Measurements from ENCODE around the gene NEURL1B. TPM values are rescaled to one million over a fixed set of nuclear protein-coding genes. Genes with fewer than 3 reads are reported as not detected.
A peak's percentile ranks its signal among the peaks of the same experiment; 100 is the strongest.

NEURL1B gene
- total RNA-seq, 1 donor from 2014 or later, result 0.15 TPM

- DNase-seq (ENCODE audit: low read depth), result no peak
These were observed 75.0 kb downstream of the NEURL1B start for GRCh38 chr5:172715931-172716682.

DNA sequence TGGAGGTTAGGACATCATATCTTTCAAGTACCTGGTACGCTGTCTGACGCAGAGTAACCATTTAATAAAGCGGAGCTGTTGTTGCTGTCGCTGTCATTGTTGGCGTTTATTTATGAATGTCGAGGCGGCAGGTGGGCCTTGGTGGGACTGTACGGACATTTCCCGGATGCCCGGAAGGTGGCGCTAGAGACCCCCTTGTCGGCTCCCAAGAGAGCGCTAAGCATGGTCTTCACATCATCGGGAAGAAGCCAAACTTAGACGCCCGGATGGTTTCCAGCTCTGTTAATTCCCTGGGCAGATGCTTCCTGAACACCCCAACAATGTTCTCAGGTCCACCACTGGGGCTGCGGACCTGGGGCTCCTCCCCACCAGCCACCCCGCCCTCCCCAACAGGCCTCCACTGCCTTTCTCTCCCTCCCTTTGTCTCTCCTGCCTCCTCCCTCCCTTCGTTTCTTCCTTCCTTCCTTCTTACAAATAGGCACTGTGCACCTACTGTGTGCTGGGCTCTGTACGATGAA, 75.8 kb downstream of the NEURL1B start:
- peak; percentile 73 for DNase-seq (ENCODE audit: low read depth)

GRCh38 chr5:172717481-172718195, 76.6 kb downstream of the NEURL1B start:
- DNase-seq (ENCODE audit: low read depth), result no peak

DNA sequence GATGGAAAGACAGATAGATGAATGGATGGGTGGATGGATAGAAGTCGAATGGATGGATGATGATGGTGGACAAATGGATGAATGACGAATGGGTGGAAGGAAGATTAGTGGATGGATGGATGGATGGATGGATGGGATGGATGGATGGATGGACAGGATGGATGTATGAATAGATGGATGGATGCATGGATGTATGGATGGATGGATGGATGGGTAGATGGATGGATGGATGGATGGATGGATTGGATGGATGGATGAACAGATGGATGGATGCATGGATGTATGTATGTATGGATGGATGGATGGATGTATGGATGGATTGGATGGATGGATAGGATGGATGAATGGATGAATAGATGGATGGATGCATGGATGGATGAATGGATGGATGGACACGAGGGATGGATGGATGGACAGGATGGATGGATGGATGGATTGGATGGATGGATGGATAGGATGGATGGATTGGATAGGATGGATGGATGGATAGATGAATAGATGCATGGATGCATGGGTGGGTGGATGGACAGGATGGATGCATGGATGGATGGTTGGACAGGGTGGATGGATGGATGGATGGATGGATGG, 77.6 kb downstream of the NEURL1B start:
- DNase-seq (ENCODE audit: low read depth), result no peak

GRCh38 chr5:172719211-172719610, 78.1 kb downstream of the NEURL1B start:
- no peak for DNase-seq (ENCODE audit: low read depth)

DNA sequence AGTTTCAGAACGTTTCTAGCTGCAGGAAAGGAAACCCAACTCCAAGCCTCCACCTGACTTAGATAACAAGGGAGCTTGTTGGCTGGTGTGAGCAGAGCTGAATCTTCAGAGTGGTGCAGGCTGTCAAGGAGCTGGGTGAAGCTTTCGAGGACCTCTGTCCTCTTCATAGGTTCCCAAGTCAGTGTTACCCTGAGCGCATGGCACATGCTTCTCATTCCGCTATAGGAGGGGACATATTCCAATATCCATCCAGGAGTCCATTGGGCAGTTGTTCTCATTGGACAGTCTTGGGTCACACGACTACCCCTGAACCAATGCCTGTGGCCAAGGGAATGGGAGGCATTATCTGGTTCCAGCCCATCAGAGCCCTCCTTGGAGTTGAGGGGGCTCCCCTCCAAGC, 79.6 kb downstream of the NEURL1B start:
- no peak for DNase-seq (ENCODE audit: low read depth)

DNA sequence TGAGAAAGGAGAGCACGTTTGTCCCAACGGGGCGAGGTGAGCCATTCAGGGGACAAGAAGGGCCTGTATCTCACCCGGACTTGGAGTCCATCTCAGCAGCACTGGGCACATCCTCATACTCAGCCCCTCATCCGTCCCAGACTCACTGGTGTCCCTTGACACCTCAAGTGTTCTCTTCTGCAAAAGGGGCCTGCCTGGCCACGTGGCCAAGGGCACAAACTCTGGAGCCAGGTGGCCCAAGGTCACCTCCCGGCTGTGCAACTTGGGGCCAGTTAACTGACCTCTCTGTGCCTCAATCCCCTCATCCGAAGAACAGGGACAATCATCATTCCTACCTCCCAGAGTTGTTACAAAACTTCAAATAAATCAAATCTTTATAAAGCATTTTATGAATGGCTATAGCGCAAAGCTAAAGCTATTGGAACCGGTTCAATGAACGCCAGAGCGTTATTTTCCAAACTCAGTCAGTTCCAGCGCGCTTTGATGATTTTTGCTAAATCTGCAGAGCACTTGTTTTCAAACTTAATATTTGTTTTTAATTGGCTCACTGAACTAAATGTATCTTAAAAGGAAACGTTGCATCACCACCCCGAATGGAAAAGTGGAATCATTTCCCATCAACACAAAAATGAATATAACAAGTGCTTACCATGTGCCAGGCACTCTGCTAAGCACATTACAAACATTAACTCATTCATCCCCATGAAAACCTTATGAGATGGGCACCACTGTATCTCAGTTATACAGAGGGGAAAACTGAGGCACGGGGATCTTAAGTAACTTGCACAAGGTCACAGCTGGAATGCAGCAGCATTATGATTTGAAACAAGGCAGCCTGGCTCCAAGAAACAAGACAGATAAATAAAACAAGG, 80.6 kb downstream of the NEURL1B start:
- DNase-seq (ENCODE audit: low read depth), result no peak

DNA sequence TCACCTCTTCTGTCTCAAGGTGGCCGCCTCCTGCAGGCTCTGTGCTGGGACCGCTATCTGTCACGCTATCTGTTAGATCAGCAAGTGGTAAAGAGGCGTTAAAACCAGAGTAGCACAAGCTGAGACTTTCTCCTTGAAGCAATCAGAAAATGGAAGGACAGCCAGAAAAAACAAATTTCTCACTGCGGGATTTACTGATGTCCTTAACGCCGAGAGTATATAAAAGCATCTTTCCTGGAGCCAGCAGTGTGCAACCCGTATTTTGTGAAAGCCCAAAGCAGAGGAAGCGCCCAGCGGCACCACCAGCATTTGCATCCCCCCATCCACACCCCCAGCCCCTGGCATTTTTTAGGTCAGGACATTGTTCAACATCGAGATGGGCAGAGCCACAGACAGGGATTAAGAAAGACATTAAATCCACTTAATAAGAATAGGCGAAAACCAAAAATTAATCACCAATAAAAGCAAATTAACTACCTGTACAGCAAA, 81.3 kb downstream of the NEURL1B start:
- no peak for DNase-seq (ENCODE audit: low read depth)

GRCh38 chr5:172723508-172723907, 82.4 kb downstream of the NEURL1B start:
- DNase-seq (ENCODE audit: low read depth), result no peak

DNA sequence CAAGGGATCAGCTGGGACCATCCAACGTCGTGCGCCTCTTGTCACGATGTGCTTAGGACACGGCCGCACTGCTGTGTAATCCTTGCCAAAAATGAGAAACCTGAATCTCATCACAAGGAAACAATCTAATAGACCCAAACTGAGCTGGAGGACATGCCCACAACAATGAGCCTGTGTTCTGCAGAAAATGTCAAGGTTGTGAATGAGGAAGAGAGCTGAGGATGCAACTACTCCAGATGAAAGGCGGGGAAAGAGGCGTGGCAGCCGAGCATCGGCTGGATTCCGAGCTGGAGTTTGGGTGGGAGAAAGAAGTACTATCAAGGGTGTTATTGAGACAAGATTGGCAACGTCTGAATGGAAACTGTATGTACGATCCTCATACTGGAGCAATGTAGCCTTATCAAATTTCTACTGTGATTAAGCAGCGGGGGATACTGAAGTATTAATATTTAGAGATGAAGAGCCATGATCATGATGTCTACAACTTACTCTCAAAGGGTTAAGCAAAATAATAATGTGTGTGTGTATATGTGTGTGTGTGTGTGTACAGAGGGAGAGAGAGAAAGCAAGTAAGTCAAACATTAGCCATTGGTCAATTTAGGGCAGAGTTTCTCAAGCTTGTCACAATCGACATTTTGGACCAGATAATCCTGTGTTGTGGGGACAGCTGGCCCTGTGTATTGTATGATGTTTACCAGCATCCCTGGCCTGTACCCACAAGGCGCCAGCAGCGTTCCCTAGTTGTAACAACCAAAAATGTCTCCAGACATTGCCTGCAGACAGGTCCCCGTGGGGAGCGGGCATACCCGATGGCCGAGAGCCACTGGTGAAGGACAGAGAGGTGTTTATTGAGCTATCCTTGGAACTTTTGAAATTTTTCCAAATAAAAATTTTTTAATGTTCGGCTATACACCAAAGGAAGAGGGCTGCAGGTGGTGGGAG, 83.5 kb downstream of the NEURL1B start:
- peak; percentile 42 for DNase-seq (ENCODE audit: low read depth)

GRCh38 chr5:172725273-172725672, 84.2 kb downstream of the NEURL1B start:
- DNase-seq (ENCODE audit: low read depth), result no peak

GRCh38 chr5:172725785-172726184, 84.7 kb downstream of the NEURL1B start:
- DNase-seq (ENCODE audit: low read depth), result no peak

- DNase-seq (ENCODE audit: low read depth), result no peak
These were observed 85.9 kb downstream of the NEURL1B start for GRCh38 chr5:172726966-172727365.

GRCh38 chr5:172727551-172727950, 86.5 kb downstream of the NEURL1B start:
- peak; percentile 76 for DNase-seq (ENCODE audit: low read depth)

- no peak for DNase-seq (ENCODE audit: low read depth)
These were observed 87.6 kb downstream of the NEURL1B start for GRCh38 chr5:172728481-172729241.

GRCh38 chr5:172729588-172729987, 88.5 kb downstream of the NEURL1B start:
- no peak for DNase-seq (ENCODE audit: low read depth)

GRCh38 chr5:172730222-172730621, 89.2 kb downstream of the NEURL1B start:
- DNase-seq (ENCODE audit: low read depth), result no peak

- peak; percentile 90 for DNase-seq (ENCODE audit: low read depth)
These were observed 90.1 kb downstream of the NEURL1B start for GRCh38 chr5:172730981-172731679.

DNA sequence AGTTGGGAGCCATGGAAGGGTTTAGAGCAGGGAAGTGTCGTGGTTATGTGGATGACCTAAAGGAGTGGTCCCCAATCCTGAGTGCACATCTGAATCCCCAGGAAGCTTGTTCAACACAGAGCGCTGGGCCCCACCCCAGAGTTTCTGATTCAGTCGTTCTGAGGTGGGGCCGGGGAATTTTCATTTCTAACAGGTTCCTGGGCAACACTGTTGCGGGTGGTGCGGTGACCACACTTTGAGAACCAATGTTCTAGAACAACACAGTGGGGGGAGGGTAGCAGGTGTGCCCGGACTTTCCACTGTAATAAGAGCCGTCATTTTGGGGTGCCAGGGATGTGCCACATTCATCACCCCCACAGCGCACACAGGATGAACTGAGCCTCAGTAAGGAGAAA, 90.6 kb downstream of the NEURL1B start:
- no peak for DNase-seq (ENCODE audit: low read depth)

Data from renal cortical epithelial cell (primary cell).